Tibial nerve (tissue), 4 donors: Measurements from ENCODE around the gene TTL. TPM values are rescaled to one million over a fixed set of nuclear protein-coding genes. Genes with fewer than 3 reads are reported as not detected.

Source experiments
- DNase-seq, 2 donors: peaks; one replicate each; pipeline ENCODE4 v3.0.0-alpha.2; 2019; ENCODE audit warnings: low spot score in 2 of 2
- H3K27ac ChIP-seq, 4 donors: fragments of 200-600 bp; sonication (generic) in 3 of 4; one replicate each; pipeline ENCODE4 v1.5.1; 2017 to 2019; ENCODE audit warnings: mild to moderate bottlenecking in 1 of 4
- H3K27me3 ChIP-seq, 2 donors: fragments of 200-600 bp; sonication (generic) in 1 of 2; one replicate each; pipeline versions ENCODE4 v1.5.1 to v1.6.0; 2017 to 2019
- H3K36me3 ChIP-seq, 3 donors: fragments of 200-600 bp; sonication (generic); one replicate each; pipeline ENCODE4 v1.5.1; 2018 to 2019
- H3K4me1 ChIP-seq, 4 donors: fragments of 200-600 bp; sonication (generic) in 3 of 4; one replicate each; pipeline ENCODE4 v1.5.1; 2017 to 2019
- H3K4me3 ChIP-seq, 4 donors: fragments of 200-600 bp; sonication (generic) in 3 of 4; one replicate each; pipeline ENCODE4 v1.5.1; 2017 to 2019; ENCODE audit warnings: mild to moderate bottlenecking in 1 of 4, moderate library complexity in 1 of 4
- H3K9me3 ChIP-seq, 4 donors: fragments of 200-600 bp; sonication (generic) in 3 of 4; one replicate each; pipeline ENCODE4 v1.5.1; 2017 to 2019
- CTCF ChIP-seq, 5 experiments: fragments of 200-600 bp in 3 of 5; fragments of 450-650 bp in 2 of 5; sonication (generic) in 3 of 5; IDR thresholded peaks; one replicate each; pipeline ENCODE4 v1.5.1; 2016 to 2019; ENCODE audit warnings: antibody characterized with exemption in 5 of 5, mild to moderate bottlenecking in 3 of 5, moderate library complexity in 2 of 5
- EP300 ChIP-seq, 2 donors: sonication (generic); formaldehyde crosslinking; IDR thresholded peaks; one replicate each; pipeline ENCODE4 v1.6.1; 2017; ENCODE audit warnings: antibody characterized with exemption in 2 of 2, mild to moderate bottlenecking in 1 of 2
- POLR2A ChIP-seq, 2 donors: fragments of 450-650 bp; IDR thresholded peaks; one replicate each; pipeline ENCODE4 v1.6.1; 2017; ENCODE audit warnings: antibody characterized with exemption in 2 of 2, mild to moderate bottlenecking in 2 of 2, moderate library complexity in 2 of 2
- WGBS, 2 donors: methylation state at CpG; one replicate each; pipeline ENCODE4 v1.1.5; 2018; 5-methylcytosine and 5-hydroxymethylcytosine counted together
- total RNA-seq, 4 donors: library from RNA; depleted of rRNA; stranded (reverse); fragments of >200 nt; gene quantifications; one replicate each; pipeline ENCODE4 v1.1.0, GENCODE V29; 2016

The TTL gene
- total RNA-seq, 4 donors from 2014 or later: 11.8 to 27.8 (median 23.3) TPM

GRCh38 chr2:112541315-112542122 lies 59.6 kb downstream of the TTL start:
- Histone ChIP-seq H3K27me3 (no peaks in the 10 kb centered on the region), H3K9me3 (no peaks in the 10 kb centered on the region), H3K27ac (peak overlapping the region; percentile 73 to 93 (median 92)), H3K36me3 (no peaks in the 10 kb centered on the region), H3K4me3 (peak overlapping the region; percentile 59 to 82 (median 74)), H3K4me1 (peaks cover 0 to 19% (median 11%) of the 10 kb centered on the region in 4 donors)
- peak in 1 of 2 donors; percentile 40 for DNase-seq
- 14 to 17% methylated on average over 34 of the region's 34 CpGs for WGBS, 2 donors
- TF ChIP-seq EP300 (IDR thresholded peaks at IDR 0.05) (no peak), POLR2A (IDR thresholded peaks at IDR 0.05) (no peak), CTCF (IDR thresholded peaks at IDR 0.05) (no peak)

DNA sequence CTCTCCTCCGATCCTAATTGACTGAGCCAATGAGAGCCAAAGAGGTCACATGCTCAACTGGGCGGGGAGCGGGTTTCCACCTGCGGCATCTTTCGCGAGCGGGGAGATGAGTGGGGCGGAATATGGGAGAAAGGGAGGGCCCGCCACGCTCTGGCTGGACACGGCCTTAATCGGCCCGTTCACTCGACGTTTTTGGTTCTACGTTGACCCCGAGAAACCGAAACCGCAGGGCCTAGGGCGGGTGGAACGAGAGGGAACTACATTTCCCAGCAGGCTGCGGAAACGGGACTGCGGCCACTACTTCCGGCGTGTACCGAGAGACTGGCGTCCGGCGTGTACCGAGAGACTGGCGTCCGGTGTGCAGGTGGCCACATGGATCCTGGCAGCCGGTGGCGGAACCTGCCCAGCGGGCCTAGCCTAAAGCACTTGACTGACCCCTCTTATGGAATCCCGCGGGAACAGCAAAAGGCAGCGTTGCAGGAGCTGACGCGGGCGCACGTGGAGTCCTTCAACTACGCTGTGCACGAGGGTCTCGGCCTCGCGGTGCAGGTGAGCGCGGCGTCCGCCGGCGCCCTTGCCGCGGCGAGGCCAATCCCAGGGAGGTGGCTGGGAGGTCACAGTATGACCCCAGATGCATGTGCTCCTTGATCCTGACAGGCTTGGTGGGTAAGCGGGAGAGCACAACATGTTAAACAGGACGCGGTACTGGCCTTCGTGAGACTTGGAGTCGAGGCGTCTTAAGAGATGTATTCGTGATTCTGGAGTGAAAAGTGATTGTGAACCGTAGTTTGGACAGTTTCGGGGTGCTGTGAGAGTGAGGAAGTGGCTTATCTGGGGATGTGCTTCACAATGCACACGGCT lies 60.4 kb downstream of the TTL start, which contains the start of gene POLR1B:
TSS of gene POLR1B (plus strand) at position 343 of the 861 bp plus-strand sequence. CDS start at position 373, 30 bp downstream.
- Histone ChIP-seq H3K9me3 (no peaks in the 10 kb centered on the region), H3K4me3 (peak within 1 kb of the TSS; percentile 59 to 82 (median 74)), H3K27me3 (no peaks in the 10 kb centered on the region), H3K27ac (peak within 1 kb of the TSS; percentile 73 to 93 (median 92)), H3K4me1 (peaks cover 0 to 19% (median 11%) of the 10 kb centered on the region in 4 donors), H3K36me3 (peaks cover 0 to 8% (median 0%) of the 10 kb centered on the region in 3 donors)
- TF ChIP-seq EP300 (IDR thresholded peaks at IDR 0.05): peak in 1 of 2 donors; percentile 82
- TF ChIP-seq POLR2A (IDR thresholded peaks at IDR 0.05): peak in 1 of 2 donors; percentile 30
- no peak for TF ChIP-seq CTCF (IDR thresholded peaks at IDR 0.05)
- WGBS, 2 donors: 0% methylated on average over 45 to 62 of the region's 67 CpGs
- DNase-seq: peak; percentile 46 to 72

DNA sequence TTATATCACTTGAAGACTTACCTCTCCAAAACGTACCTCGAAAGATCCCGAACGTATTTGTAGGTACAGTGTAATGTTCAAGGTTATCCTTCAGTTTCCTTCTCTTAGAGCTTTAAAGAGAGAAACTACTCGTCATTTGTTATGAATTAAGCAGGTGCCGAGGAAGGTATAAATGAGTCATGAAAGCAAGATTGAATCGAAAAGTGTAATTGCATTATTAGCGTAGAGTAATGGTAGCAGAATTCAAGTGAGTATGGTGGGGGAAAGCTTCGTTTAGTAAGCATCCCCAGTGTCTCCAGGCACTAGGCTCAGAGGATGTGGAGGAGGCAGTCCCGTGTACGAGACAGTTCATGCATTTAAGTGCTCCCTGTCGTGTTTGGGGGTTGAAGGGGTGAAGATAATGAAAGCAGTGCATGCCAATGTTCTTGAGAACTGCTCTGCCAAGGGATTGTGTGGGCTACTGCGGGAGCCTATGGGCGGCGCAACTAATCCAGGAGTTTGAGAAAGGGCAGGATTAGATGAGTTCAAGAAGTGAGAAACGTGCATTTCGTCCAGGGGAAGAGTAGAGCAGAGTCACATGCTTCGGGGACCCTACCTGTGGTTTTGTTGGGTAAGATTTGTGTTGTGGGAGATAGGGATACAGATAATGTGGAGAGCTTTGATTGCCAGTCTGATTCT lies 61.2 kb downstream of the TTL start:
- 7% methylated on average over 18 of the region's 18 CpGs for WGBS, 2 donors
- Histone ChIP-seq H3K4me3 (peak overlapping the region; percentile 59 to 82 (median 74)), H3K9me3 (no peaks in the 10 kb centered on the region), H3K4me1 (peaks cover 0 to 19% (median 11%) of the 10 kb centered on the region in 4 donors), H3K27ac (peak overlapping the region in 1 of 4 donors; percentile 91), H3K27me3 (no peaks in the 10 kb centered on the region), H3K36me3 (peaks cover 0 to 15% (median 5%) of the 10 kb centered on the region in 3 donors)
- TF ChIP-seq EP300 (IDR thresholded peaks at IDR 0.05): no peak
- no peak for TF ChIP-seq POLR2A (IDR thresholded peaks at IDR 0.05)
- TF ChIP-seq CTCF (IDR thresholded peaks at IDR 0.05): no peak
- no peak for DNase-seq

DNA sequence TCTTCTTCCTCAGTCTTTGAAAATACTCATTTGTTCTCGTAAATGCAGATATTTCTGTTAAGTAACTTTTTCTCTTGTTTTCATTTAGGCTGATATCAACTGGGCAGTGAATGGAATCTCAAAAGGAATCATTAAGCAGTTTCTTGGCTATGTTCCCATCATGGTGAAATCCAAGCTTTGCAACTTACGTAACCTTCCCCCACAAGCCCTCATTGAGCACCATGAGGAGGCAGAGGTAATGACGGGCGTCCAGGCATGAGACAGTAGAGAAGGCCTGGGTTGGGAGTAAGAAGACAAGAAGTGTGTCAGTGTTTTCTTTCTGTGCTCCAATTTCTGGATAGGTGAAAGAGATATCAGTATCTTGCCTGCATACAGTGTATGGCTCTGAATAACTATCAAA lies 65.4 kb downstream of the TTL start:
- peaks cover 0 to 58% (median 20%) of the 10 kb centered on the region in 3 donors for H3K36me3 ChIP-seq
- TF ChIP-seq POLR2A (IDR thresholded peaks at IDR 0.05): no peak
- peak in 1 of 2 donors; percentile 11 for TF ChIP-seq EP300 (IDR thresholded peaks at IDR 0.05)
- 70 to 75% methylated on average over 4 of the region's 4 CpGs for WGBS, 2 donors

DNA sequence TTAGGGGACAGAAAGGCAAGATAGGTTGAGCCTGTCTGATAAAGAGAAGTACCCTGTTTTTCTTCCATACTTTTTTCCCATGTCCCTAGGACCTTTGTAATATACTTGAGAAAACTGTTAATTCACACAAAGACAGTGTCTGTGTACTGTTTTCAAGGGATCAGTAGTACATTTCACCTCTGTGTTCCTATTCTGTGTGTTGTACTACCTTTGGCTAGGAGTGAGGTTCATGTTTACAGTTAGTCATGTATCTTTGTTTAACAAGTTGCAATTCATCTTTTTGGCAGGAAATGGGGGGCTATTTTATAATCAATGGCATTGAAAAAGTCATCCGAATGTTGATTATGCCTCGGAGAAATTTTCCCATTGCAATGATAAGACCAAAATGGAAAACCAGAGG lies 67.0 kb downstream of the TTL start:
- Histone ChIP-seq H3K9me3 (no peaks in the 10 kb centered on the region), H3K27me3 (no peaks in the 10 kb centered on the region), H3K4me3 (no peak overlapping the region), H3K36me3 (peaks cover 0 to 74% (median 31%) of the 10 kb centered on the region in 3 donors), H3K4me1 (peaks cover 0 to 3% (median under 1%) of the 10 kb centered on the region in 4 donors), H3K27ac (no peak overlapping the region)
- no peak for DNase-seq
- WGBS, 2 donors: 94 to 97% methylated on average over 2 of the region's 2 CpGs
- TF ChIP-seq EP300 (IDR thresholded peaks at IDR 0.05) (no peak), POLR2A (IDR thresholded peaks at IDR 0.05) (no peak), CTCF (IDR thresholded peaks at IDR 0.05) (no peak)

More for the DNA sequence above, 65.4 kb downstream of the TTL start:
- DNase-seq: peak in 1 of 2 donors; percentile 12
- H3K27me3 ChIP-seq: no peaks in the 10 kb centered on the region
- no peak overlapping the region for H3K4me3 ChIP-seq
- peaks cover 0 to 13% (median 8%) of the 10 kb centered on the region in 4 donors for H3K4me1 ChIP-seq
- no peak overlapping the region for H3K27ac ChIP-seq
- H3K9me3 ChIP-seq: no peaks in the 10 kb centered on the region
